A204.1 (cell line): ENCODE measurements around the gene ANKRD34C.

Experiments
- FAIRE-seq: peaks from 2 replicates; lab custom pipeline; 2012; peaks lifted over from hg19 to GRCh38; lab: Jason Lieb, UNC

Gene ANKRD34C

GRCh38 chr15:79282371-79283251 lies at the start of gene ANKRD34C:
TSS of gene ANKRD34C (plus strand) at chr15:79282722. CDS start at chr15:79293285, 10,563 bp downstream.
- FAIRE-seq: no peak

DNA sequence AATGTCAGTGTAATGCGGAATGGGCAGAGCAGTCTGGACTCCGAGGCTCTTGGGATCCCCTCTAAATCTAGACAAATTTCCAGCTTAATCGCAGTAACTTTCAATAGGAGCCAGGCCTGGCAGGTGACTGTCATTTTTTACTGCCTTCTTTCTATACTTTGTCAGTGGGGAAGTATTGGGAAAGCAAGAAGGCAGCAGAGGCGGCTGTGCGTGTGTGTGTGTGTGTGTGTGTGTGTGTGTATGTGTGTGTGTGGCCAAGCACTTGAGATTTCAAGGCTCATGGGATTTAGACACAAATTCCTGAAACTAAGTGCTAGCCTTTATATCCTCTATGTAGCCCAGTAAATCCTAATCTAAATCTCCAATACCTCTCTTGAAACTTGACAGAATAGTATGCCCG lies 49.3 kb upstream of the ANKRD34C start:
- no peak for FAIRE-seq

GRCh38 chr15:79240036-79240435 lies 42.5 kb upstream of the ANKRD34C start:
- no peak for FAIRE-seq

DNA sequence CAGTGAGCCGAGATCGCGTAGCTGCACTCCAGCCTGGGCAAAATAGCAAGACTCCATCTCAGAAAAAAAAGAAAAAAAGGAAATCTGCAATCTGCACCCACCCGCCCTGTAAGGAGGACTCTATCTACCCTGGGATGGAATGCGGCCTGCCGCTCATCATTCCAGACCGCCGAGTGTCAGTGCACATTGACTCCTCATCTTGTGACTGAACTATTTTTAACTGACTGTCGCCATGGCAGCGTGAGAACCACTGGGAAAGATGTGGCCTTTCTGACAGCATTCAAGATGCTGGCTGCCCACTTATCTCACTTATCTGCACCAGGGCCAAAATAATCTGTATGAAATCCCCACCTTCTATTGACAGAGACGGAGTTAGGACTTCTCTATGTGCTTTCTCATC lies 38.8 kb upstream of the ANKRD34C start:
- no peak for FAIRE-seq

- no peak for FAIRE-seq
Observed at GRCh38 chr15:79244876-79245275, 37.6 kb upstream of the ANKRD34C start.

GRCh38 chr15:79248183-79248582 lies 34.3 kb upstream of the ANKRD34C start:
- no peak for FAIRE-seq

DNA sequence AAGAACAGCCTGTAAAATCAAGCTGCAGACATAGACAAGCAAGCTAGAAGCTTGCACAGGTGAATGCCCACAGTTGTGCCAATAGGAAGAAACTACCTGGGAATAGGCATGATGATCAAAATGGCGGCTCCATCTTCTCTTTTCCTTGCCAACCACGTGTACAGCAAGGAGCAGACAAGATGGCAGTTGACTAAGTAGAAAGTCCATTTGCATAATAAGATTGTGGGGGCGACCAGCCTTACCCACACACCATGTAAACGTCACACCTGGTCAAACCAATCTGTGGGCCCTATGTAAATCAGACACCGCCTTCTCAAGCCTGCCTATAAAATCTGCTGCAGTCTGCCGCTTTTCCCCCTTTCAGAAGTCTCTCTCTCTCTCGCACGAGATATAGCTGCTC lies 25.1 kb upstream of the ANKRD34C start:
- no peak for FAIRE-seq

DNA sequence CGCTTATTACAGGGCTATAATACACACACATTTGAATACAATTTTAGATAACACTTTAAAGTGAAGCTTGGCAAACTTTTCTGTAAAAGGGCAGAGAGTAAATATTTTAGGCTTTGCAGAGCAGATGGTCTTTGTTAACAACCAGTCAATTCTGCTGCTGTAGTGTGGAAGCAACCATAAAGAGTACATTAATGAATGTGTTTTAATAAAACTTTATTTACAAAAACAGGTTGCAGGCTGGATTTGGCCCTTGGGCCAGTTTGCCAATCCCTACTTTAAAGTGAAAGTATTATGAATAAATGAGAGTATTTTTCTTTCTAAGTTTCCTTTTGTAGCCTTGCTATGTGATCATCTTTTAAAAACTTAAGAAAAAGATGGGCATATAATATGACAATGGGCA lies 20.7 kb upstream of the ANKRD34C start:
- FAIRE-seq: no peak

DNA sequence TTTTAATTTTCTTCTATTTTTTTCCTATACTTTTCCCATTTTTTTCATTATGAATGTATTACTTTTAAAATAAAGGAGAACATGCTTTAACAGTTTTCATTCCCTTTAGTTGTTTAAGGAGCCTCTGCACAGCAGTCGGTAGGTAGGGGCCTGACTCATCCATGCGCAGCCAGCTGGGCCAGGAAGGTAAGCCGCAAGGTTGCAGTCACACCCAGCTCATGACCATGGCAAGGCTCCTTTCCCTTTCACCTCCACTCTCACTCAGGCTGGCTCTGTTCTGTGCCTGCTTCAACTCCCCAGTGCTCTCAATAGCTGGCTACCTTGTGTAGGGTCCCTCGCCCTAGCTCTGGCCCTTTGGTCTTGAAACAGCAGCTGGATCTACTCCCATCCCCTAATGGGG lies 17.4 kb upstream of the ANKRD34C start:
- no peak for FAIRE-seq

- no peak for FAIRE-seq
Observed at GRCh38 chr15:79265987-79266579, 16.4 kb upstream of the ANKRD34C start.

DNA sequence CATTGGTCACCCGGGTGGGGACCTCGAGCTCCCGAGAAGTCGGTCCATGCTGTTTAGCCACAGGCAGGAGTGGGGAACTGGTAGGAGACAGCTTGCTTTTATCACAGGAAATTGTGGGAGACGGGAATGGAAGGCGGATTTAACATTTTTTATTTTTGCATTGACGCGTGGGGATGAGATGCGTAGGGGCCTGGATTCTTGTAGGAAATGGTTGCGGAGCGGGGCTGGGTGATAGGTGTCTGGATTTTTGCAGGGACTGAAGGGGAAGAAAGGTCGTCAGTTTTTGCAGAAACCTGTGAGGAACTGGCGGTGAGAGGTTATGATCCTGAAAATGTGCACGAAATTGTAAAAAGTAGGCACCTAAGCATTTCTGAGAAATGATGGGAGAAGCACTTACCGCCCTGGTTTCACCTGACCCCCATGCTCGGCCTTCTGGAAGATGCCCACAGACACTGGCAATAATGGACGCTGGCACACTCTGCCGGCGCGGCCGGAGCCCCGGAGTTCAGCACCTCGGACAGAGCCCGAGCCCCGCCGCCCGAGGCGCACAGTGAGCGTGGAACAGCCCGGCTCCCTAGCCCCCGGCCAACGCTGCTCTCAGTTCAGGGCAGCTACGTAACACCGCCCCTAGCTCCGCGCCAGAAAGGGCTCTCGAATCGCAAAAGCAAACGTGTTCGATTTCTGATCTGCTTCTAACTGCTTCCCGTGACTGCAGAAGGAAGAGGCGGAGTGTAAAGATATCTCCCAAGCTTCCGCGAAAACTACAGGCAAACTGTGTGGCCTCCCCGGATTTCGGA lies 928 bp downstream of the ANKRD34C start:
- no peak for FAIRE-seq

- no peak for FAIRE-seq
Observed at GRCh38 chr15:79290642-79291275, 8.2 kb downstream of the ANKRD34C start.

DNA sequence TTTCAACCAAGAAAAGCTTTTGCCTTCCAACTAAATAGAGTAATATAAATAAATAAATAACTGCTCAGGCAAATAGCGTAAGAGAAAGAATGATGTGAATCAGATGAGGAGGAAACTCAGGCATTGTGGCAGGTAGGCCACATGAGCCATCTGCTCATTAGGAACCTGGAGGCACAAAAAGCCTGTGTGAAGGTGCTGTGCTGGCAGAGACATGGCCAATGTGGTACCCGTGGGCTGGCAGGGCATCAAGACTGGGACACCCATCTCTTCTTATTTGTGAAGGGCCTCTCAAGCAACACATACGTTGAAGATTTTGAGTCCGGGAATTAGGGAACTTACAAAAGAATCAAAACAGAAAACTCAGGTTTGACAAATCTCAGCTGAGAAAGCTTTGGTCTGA lies 9.5 kb downstream of the ANKRD34C start:
- FAIRE-seq: no peak

GRCh38 chr15:79294075-79294474 lies 11.6 kb downstream of the ANKRD34C start:
- FAIRE-seq: no peak

DNA sequence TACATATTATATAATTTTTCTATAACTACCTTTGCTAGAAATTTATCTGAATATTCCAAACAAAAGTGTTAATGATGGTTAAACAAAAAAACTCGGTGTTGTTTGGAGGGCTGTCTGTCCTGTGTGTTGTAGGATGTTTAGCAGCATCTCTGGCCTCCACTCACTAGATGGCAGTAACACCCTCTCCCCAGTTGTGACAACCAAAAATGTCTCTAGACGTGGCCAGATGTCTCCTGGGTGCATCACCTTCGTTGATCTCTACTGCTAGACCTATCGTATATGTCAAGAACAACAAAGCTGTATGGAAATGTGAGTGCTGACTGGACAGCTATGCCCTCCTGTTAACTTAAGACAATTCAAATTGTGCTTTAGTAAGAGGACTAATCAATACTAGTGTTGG lies 14.1 kb downstream of the ANKRD34C start:
- FAIRE-seq: no peak

GRCh38 chr15:79299126-79299840 lies 16.8 kb downstream of the ANKRD34C start:
- FAIRE-seq: no peak

GRCh38 chr15:79299841-79300235 lies 17.3 kb downstream of the ANKRD34C start:
- FAIRE-seq: no peak

DNA sequence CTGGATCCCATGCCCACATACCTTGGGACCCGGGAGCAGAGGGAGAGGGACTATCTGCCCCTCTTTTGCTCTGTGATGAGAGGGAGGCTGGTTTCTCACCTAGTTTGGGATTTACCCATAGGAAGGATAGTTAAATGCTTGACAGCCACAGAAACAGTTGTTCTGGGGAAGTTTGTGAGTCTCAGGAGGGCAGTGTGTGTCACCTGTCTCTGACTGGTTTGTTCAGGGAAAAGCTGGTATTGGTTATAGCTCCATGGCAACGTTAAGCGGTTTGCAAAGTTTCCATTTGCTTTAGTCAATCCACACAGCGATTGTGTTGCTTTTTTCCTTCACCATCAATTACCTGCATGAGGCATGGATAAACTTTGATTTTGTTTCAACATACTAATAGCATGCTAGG lies 24.7 kb downstream of the ANKRD34C start:
- FAIRE-seq: no peak

DNA sequence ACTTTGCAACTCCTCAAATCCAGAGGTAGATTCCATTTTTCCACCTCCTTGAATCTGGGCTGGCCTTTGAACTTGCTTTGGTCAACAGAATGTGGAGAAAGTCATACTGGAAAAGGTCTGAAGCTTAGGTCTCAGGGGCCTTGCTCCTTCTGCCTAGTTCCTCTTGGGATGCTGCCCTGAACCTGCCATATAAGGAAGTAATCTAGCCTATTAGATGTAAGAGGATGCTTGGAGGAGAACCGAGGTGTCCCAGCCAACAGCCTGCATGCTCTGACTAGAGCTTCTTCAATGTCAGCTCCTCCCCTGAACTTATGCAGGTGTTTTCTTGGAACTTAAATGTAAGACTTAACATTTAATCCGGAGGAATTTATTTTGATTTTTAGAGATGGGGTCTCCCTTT lies 26.4 kb downstream of the ANKRD34C start:
- no peak for FAIRE-seq

- FAIRE-seq: no peak
Observed at GRCh38 chr15:79310612-79310984, 28.1 kb downstream of the ANKRD34C start.

DNA sequence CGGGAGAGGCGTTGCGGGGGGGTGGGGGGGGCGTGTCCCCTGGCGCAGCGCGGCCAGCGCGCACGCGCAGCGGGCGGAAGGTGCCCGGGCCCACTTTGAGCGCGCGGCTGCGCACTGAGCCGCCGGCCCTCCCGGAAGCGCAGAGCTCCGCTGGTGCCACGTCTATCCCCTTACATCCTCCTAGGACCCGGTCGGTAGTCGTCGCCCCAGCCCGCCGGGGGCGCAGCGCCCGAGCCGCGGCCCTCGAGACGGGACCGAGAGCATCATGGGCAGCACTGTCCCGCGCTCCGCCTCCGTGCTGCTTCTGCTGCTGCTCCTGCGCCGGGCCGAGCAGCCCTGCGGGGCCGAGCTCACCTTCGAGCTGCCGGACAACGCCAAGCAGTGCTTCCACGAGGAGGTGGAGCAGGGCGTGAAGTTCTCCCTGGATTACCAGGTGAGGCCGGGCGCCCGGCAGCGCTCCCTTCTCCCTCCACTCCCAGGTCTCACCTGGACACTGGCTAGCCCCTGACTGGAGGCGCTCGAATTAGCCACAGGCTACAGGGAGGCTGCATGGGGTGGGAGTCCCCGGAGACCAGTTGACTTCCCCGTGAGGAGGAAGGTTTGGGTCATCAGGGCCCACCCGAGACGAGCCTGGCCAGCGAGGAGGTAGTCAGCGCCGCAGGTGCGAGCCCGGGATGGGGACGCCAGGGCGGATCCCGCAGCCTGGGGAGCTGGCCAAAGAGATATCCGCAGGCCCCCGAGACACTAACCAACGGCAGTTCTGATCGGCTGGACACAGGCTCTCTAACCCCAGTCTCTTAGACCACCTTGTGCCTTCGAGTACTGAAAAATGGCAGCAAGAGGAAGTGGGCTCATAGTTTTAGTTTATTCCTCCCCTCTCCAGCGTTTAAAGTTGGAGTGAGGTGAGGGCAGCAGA lies 28.7 kb downstream of the ANKRD34C start, which contains the start of gene TMED3:
Gene TMED3, plus strand, starts transcription at position 128 of the 916 bp plus-strand sequence. Its CDS starts 138 bp downstream, at position 266.
- FAIRE-seq: no peak
